ENCODE results near the gene SLC13A3. TPM values are rescaled to one million over a fixed set of nuclear protein-coding genes. Genes with fewer than 3 reads are reported as not detected.
A peak's percentile ranks its signal among the peaks of the same experiment; 100 is the strongest.

The SLC13A3 gene
- polyA plus RNA-seq, 2 of the 4 experiments (the other 2 are of a cell fraction), result 0.19 TPM; not detected in 1

GRCh38 chr20:46547995-46548394 is 103.3 kb downstream of the SLC13A3 start (continued):
- no peak for TF ChIP-seq CHD4 (IDR thresholded peaks at IDR 0.05; ENCODE audit: borderline replicate concordance)

- FAIRE-seq, result no peak
- Histone ChIP-seq H3K27ac (no peak overlapping the region), H3K4me1 (no peaks in the 10 kb centered on the region), H3K4me3 (no peak overlapping the region), H3K9me3 (no peaks in the 10 kb centered on the region), H3K4me2 (no peak overlapping the region)
- DNase-seq (ENCODE audit: low read depth in 1 of 2, low spot score in 1 of 2), result no peak
- WGBS (ENCODE audit: missing lambda C conversion rate), result 7% methylated on average over 6 of the region's 6 CpGs
- ATAC-seq, result no peak
- POLR2A ChIA-PET, result no interaction called here
- CTCF ChIA-PET, result interaction anchor here (0.9 to 5.0 kb wide), 2 partner anchors 15 to 133 kb away, joined by 3 to 21 read pairs; no protein-coding TSS in a partner anchor
- TF ChIP-seq HOXA7 (CRISPR knock-in tag; IDR thresholded peaks at IDR 0.05), result no peak
- no peak for TF ChIP-seq CBX2 (IDR thresholded peaks at IDR 0.05; ENCODE audit: borderline replicate concordance, low read depth)
- TF ChIP-seq JUNB (IDR thresholded peaks at IDR 0.05), result no peak
Observed at GRCh38 chr20:46546936-46547335, 104.3 kb downstream of the SLC13A3 start.

- WGBS (ENCODE audit: missing lambda C conversion rate), result 10% methylated on average over 3 of the region's 3 CpGs
- CTCF ChIA-PET, result interaction anchor here (5.0 kb wide), 1 partner anchor 16 kb away, joined by 21 read pairs; no protein-coding TSS in a partner anchor
- ATAC-seq (no peak), FAIRE-seq (no peak), DNase-seq (ENCODE audit: low read depth in 1 of 2, low spot score in 1 of 2) (no peak)
- no peak overlapping the region for H3K4me2 ChIP-seq
- POLR2A ChIA-PET, result no interaction called here
- TF ChIP-seq USF2 (IDR thresholded peaks at IDR 0.05) (peak; percentile 44), TFCP2L1 (CRISPR knock-in tag; IDR thresholded peaks at IDR 0.05) (no peak)
- H3K27ac ChIP-seq, result no peak overlapping the region
- H3K4me3 ChIP-seq, result no peak overlapping the region
- no peaks in the 10 kb centered on the region for H3K9me3 ChIP-seq
- H3K4me1 ChIP-seq, result no peaks in the 10 kb centered on the region
Observed at GRCh38 chr20:46546298-46546697, 105.0 kb downstream of the SLC13A3 start.

- DNase-seq (ENCODE audit: low read depth in 1 of 2, low spot score in 1 of 2) (no peak), ATAC-seq (no peak), FAIRE-seq (no peak)
- WGBS (ENCODE audit: missing lambda C conversion rate), result 18% methylated on average over 2 of the region's 9 CpGs
- Histone ChIP-seq H3K27ac (no peak overlapping the region), H3K9me3 (no peaks in the 10 kb centered on the region), H3K4me2 (no peak overlapping the region), H3K4me1 (no peaks in the 10 kb centered on the region), H3K4me3 (no peak overlapping the region)
- TF ChIP-seq MAX (IDR thresholded peaks at IDR 0.05) (no peak), RNF2 (IDR thresholded peaks at IDR 0.05; ENCODE audit: borderline replicate concordance, low read depth) (no peak), FOSL2 (IDR thresholded peaks at IDR 0.05) (no peak), FOSL2 (CRISPR knock-in tag; IDR thresholded peaks at IDR 0.05) (no peak), BHLHE40 (IDR thresholded peaks at IDR 0.05; ENCODE audit: low read depth, low read length) (no peak), JUN (IDR thresholded peaks at IDR 0.05) (no peak)
- ChIA-PET CTCF (interaction anchor here (5.0 kb wide), 1 partner anchor 16 kb away, joined by 21 read pairs; no protein-coding TSS in a partner anchor), POLR2A (no interaction called here)
Observed at GRCh38 chr20:46545827-46546138, 105.5 kb downstream of the SLC13A3 start.

GRCh38 chr20:46545077-46545826 is 106.0 kb downstream of the SLC13A3 start:
- Histone ChIP-seq H3K4me3 (no peak overlapping the region), H3K9me3 (no peaks in the 10 kb centered on the region), H3K4me1 (no peaks in the 10 kb centered on the region), H3K4me2 (no peak overlapping the region), H3K27ac (no peak overlapping the region)
- DNase-seq (ENCODE audit: low read depth in 1 of 2, low spot score in 1 of 2) (no peak), FAIRE-seq (no peak), ATAC-seq (no peak)
- WGBS (ENCODE audit: missing lambda C conversion rate), result 35% methylated on average over 9 of the region's 14 CpGs
- ChIA-PET POLR2A (no interaction called here), CTCF (interaction anchor here (1.7 to 5.0 kb wide), 2 partner anchors 17 to 136 kb away, joined by 12 to 21 read pairs; no protein-coding TSS in a partner anchor)
- TF ChIP-seq CBX8 (IDR thresholded peaks at IDR 0.05) (no peak), HOXA7 (CRISPR knock-in tag; IDR thresholded peaks at IDR 0.05) (no peak), BCL3 (IDR thresholded peaks at IDR 0.05) (no peak), ZFP36 (IDR thresholded peaks at IDR 0.05; ENCODE audit: borderline replicate concordance, partially characterized antibody) (no peak), HES2 (IDR thresholded peaks at IDR 0.05) (no peak), FOSL2 (IDR thresholded peaks at IDR 0.05) (no peak), FOSL2 (CRISPR knock-in tag; IDR thresholded peaks at IDR 0.05) (no peak), POLR2AphosphoS2 (conservative IDR thresholded peaks at IDR 0.05; ENCODE audit: low read length) (no peak), CBX2 (IDR thresholded peaks at IDR 0.05; ENCODE audit: borderline replicate concordance, low read depth) (no peak)
